Measurements from ENCODE around the gene MNAT1. TPM values are rescaled to one million over a fixed set of nuclear protein-coding genes. Genes with fewer than 3 reads are reported as not detected.

Gene MNAT1
- total RNA-seq, 2 experiments from 2014 or later: 36.2 to 40.3 TPM

DNA sequence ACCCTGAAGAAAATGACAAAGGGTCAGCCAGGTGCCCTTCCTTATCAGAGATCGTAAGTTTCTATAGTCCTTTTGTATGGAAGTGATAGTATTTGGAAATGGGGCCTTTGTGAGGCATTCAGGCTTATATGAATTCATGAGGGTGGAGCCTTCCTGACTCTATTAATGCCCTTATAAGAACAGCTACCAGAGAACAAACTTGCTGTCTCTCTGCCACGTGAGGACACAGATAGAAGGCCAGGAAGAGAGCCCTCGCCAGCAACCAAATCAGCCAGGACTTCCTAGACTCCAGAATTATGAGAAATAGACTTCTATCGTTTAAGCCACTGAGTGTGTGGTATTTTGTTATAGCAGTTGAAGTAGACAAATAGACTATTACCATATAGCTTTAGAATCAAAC, 209.6 kb downstream of the MNAT1 start:
- CTCF ChIA-PET: interaction anchor here (1.0 kb wide), 1 partner anchor 11 kb away, joined by 3 read pairs; no protein-coding TSS in a partner anchor
- ATAC-seq: no peak
- Mint-ChIP-seq H3K27ac (no peak overlapping the region), H3K4me3 (no peak overlapping the region), H3K36me3 (ENCODE audit: low read depth) (peaks cover 10% of the 10 kb centered on the region), H3K9me3 (ENCODE audit: low read depth) (no peaks in the 10 kb centered on the region), H3K27me3 (no peaks in the 10 kb centered on the region), H3K4me1 (peaks cover 14% of the 10 kb centered on the region)
- intact Hi-C loops (cut with DNase I, micrococcal nuclease): no loop called here
- POLR2A ChIA-PET: no interaction called here
- DNase-seq: no peak

DNA sequence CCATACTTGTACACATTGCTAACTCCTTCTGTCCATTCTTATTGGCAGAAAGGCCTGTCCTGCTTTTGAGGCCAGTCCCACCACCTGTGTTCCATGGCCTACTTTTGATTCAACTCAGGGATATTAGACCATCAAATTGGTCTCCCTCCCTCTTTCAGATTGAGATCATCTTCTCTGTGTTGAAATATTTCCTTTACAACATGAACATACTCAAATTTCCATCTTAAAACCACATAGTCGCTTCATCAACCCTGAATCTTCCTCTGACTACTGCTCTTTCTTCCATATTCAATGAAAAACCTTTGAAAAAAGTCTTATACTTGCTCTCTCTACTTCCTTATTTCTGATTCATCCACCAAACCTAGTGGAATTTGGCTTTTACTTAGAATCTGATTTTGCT, 211.4 kb downstream of the MNAT1 start:
- POLR2A ChIA-PET: no interaction called here
- H3K27me3 Mint-ChIP-seq: no peaks in the 10 kb centered on the region
- no peak for DNase-seq
- peak; percentile 63 for ATAC-seq
- H3K4me1 Mint-ChIP-seq: peaks cover 14% of the 10 kb centered on the region
- CTCF ChIA-PET: no interaction called here
- no peaks in the 10 kb centered on the region for H3K9me3 Mint-ChIP-seq (ENCODE audit: low read depth)
- intact Hi-C loops (cut with DNase I, micrococcal nuclease): no loop called here
- H3K36me3 Mint-ChIP-seq (ENCODE audit: low read depth): peaks cover 10% of the 10 kb centered on the region
- no peak overlapping the region for H3K4me3 Mint-ChIP-seq
- H3K27ac Mint-ChIP-seq: peak overlapping the region; percentile 2

DNA sequence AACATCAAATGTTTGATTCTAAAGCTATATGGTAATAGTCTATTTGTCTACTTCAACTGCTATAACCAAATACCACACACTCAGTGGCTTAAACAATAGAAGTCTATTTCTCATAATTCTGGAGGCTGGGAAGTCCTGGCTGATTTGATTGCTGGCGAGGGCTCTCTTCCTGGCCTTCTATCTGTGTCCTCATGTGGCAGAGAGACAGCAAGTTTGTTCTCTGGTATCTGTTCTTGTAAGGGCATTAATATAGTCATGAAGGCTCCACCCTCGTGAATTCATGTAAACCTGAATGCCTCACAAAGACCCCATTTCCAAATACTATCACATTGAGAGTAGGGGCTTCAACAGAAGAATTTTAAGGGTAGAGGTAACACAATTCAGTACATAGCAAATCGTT, 212.2 kb downstream of the MNAT1 start:
- ChIA-PET POLR2A (no interaction called here), CTCF (no interaction called here)
- no peak for ATAC-seq
- H3K9me3 Mint-ChIP-seq (ENCODE audit: low read depth): no peaks in the 10 kb centered on the region
- H3K36me3 Mint-ChIP-seq (ENCODE audit: low read depth): peaks cover 10% of the 10 kb centered on the region
- H3K4me3 Mint-ChIP-seq: no peak overlapping the region
- H3K4me1 Mint-ChIP-seq: peaks cover 14% of the 10 kb centered on the region
- no peaks in the 10 kb centered on the region for H3K27me3 Mint-ChIP-seq
- no peak overlapping the region for H3K27ac Mint-ChIP-seq
- intact Hi-C loops (cut with DNase I, micrococcal nuclease): no loop called here
- DNase-seq: no peak

DNA sequence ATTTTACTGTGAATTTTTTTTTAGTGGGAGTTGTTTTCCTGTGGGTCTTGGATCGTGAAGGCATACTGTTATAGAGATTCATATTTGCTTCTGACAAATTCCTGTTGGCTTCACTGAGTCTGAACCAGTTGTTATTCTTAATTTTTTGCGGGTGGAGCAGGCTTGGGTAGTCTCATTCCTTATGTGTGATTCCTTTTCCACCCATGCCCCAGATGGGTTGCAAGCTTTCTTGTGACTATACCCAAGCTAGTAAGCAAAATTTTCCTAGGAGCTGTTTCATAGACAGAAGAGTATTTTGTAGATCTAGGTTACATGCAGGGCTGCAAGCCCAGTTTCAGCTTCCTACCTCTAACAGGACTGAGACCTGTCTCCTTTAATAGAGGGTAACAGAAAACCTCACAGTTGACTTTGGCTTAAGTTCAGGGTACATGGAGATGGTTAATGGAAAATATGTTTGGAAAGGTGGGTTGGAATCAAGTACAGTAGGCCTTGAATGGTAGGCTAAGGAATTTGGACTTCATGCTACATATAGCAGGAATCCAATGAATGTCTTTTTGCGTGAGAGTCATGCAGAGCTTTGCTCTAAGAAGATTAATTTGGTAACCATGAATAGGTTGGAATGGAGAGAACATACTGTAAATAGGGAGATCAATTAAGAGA, 217.3 kb downstream of the MNAT1 start:
- ATAC-seq (no peak), DNase-seq (no peak)
- no peak overlapping the region for H3K27ac Mint-ChIP-seq
- intact Hi-C loops (cut with DNase I, micrococcal nuclease): no loop called here
- peaks cover 12% of the 10 kb centered on the region for H3K4me1 Mint-ChIP-seq
- no peak overlapping the region for H3K4me3 Mint-ChIP-seq
- POLR2A ChIA-PET: no interaction called here
- H3K9me3 Mint-ChIP-seq (ENCODE audit: low read depth): peaks cover 13% of the 10 kb centered on the region
- H3K27me3 Mint-ChIP-seq: no peaks in the 10 kb centered on the region
- H3K36me3 Mint-ChIP-seq (ENCODE audit: low read depth): peaks cover 23% of the 10 kb centered on the region
- CTCF ChIA-PET: interaction anchor here (0.7 to 0.9 kb wide), 2 partner anchors 10 to 121 kb away, joined by 3 read pairs; no protein-coding TSS in a partner anchor

DNA sequence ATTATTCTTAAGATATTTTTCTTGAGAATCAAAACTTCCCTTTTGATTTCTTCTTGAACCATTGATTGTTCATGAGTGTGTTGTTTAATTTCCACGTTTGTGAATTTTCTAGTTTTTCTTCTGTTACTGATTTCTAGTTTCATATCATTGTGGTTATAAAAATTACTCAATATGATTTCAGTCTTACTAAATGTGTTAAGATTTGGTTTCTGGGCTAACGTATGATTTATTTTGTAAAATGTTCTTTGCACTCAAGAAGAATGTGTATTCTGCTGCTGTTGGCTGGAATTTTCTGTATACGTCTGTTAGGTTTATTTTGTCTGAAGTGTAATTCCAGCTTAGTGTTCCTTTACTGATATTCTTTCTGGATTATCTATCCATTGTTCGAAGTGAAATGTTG, 221.6 kb downstream of the MNAT1 start:
- ChIA-PET CTCF (no interaction called here), POLR2A (no interaction called here)
- Mint-ChIP-seq H3K27ac (no peak overlapping the region), H3K4me1 (peaks cover 16% of the 10 kb centered on the region), H3K27me3 (no peaks in the 10 kb centered on the region), H3K4me3 (no peak overlapping the region), H3K9me3 (ENCODE audit: low read depth) (peaks cover 34% of the 10 kb centered on the region), H3K36me3 (ENCODE audit: low read depth) (peaks cover 50% of the 10 kb centered on the region)
- intact Hi-C loops (cut with DNase I, micrococcal nuclease): no loop called here
- no peak for DNase-seq
- ATAC-seq: no peak

DNA sequence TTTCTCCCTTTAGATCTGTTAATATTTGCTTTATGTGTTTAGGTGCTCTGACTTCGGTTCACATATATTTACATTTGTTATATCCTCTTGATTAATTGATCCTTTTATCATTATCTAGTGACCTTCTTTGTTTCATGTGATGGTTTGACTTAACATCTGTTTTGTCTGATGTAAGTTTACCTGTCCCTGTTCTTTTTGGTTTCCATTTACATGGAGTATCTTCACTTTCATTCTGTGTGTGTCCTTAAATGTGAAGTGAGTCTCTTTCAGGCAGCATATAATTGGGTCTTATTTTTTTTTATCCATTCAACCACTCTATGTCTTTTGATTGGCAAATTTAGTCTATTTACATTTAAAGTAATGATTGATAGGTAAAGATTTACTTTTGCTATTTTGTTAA, 222.1 kb downstream of the MNAT1 start:
- intact Hi-C loops (cut with DNase I, micrococcal nuclease): no loop called here
- no peak overlapping the region for H3K27ac Mint-ChIP-seq
- no peak for DNase-seq
- H3K27me3 Mint-ChIP-seq: no peaks in the 10 kb centered on the region
- no peak overlapping the region for H3K4me3 Mint-ChIP-seq
- peaks cover 16% of the 10 kb centered on the region for H3K4me1 Mint-ChIP-seq
- peak; percentile 44 for ATAC-seq
- ChIA-PET POLR2A (no interaction called here), CTCF (no interaction called here)
- peaks cover 34% of the 10 kb centered on the region for H3K9me3 Mint-ChIP-seq (ENCODE audit: low read depth)
- H3K36me3 Mint-ChIP-seq (ENCODE audit: low read depth): peaks cover 50% of the 10 kb centered on the region

DNA sequence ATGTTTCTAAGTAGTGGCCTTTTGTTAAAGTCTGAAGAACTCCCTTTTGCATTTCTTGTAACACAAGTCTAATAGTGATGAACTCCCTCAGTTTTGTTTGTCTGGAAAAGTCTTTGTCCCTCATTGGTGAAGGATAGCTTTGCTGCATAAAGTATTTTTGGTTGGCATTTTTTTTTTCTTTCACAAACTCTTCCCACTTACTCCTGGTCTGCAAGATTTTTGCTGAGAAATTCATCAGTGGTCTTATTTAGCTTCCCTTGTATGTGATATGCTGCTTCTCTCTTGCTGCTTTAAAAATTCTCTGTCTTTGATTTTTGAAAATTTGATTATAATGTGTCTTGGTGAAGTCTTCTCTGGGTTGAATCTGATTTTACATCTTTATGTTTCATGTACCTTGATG, 223.6 kb downstream of the MNAT1 start:
- Mint-ChIP-seq H3K4me1 (peaks cover 16% of the 10 kb centered on the region), H3K9me3 (ENCODE audit: low read depth) (peaks cover 34% of the 10 kb centered on the region), H3K4me3 (no peak overlapping the region), H3K27me3 (no peaks in the 10 kb centered on the region), H3K27ac (no peak overlapping the region), H3K36me3 (ENCODE audit: low read depth) (peaks cover 50% of the 10 kb centered on the region)
- DNase-seq: no peak
- POLR2A ChIA-PET: no interaction called here
- intact Hi-C loops (cut with DNase I, micrococcal nuclease): no loop called here
- CTCF ChIA-PET: no interaction called here
- ATAC-seq: no peak

DNA sequence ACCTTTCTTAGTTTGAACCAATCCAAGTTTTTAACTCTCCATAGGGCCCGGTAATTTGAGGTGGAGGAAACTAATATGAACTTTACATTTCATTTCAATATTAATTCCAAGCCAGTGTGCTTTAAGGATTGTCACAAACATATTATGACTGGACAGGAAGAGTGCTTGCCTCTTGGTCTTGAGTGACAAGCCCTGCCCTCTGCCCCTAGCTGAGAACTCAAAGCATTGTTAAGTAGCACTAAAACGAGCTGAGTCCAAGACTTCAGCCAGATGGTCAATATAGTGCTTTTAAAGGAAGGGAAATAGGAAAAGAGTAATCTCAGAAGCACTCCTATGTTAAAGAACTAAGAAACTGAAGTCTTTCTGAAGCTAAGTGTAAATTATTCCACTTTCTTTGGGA, 229.2 kb downstream of the MNAT1 start:
- peaks cover 13% of the 10 kb centered on the region for H3K36me3 Mint-ChIP-seq (ENCODE audit: low read depth)
- H3K27ac Mint-ChIP-seq: no peak overlapping the region
- DNase-seq (no peak), ATAC-seq (no peak)
- POLR2A ChIA-PET: no interaction called here
- peaks cover 9% of the 10 kb centered on the region for H3K4me1 Mint-ChIP-seq
- no peaks in the 10 kb centered on the region for H3K27me3 Mint-ChIP-seq
- intact Hi-C loops (cut with DNase I, micrococcal nuclease): no loop called here
- no peak overlapping the region for H3K4me3 Mint-ChIP-seq
- CTCF ChIA-PET: interaction anchor here (0.8 kb wide), 1 partner anchor 57 kb away, joined by 3 read pairs; no protein-coding TSS in a partner anchor
- peaks cover 10% of the 10 kb centered on the region for H3K9me3 Mint-ChIP-seq (ENCODE audit: low read depth)

DNA sequence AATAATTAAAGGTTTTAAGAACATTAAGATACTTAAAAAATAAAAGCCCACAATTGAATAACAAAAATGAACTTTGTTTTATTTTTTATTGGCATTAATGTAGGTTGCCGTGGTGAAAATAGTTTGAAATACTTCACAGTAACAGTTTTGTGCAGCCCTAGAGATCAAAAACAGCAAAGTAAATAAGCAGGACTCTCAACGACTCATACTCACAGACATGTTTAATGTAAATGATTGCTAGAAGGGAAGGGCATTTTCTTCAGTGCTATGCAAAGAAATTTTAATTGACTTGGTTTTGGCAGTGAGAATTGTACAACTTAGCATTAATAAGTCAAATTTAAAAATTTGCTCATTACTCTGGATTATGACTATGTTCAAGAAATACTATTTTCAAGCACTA, 230.3 kb downstream of the MNAT1 start:
- Mint-ChIP-seq H3K9me3 (ENCODE audit: low read depth) (peaks cover 2% of the 10 kb centered on the region), H3K27ac (peak overlapping the region; percentile 10), H3K4me1 (peaks cover 9% of the 10 kb centered on the region), H3K4me3 (no peak overlapping the region), H3K27me3 (no peaks in the 10 kb centered on the region), H3K36me3 (ENCODE audit: low read depth) (peaks cover 4% of the 10 kb centered on the region)
- DNase-seq (no peak), ATAC-seq (peak; percentile 42)
- ChIA-PET CTCF (interaction anchor here (0.7 to 1.2 kb wide), 2 partner anchors 14 to 24 kb away, joined by 3 to 4 read pairs; no protein-coding TSS in a partner anchor), POLR2A (interaction anchor here (0.7 kb wide), 1 partner anchor 109 kb away, joined by 4 read pairs; no protein-coding TSS in a partner anchor)
- intact Hi-C loops (cut with DNase I, micrococcal nuclease): loop anchor here in 1 of 2 experiments (1.0 to 5.0 kb wide), 3 partner anchors 16 to 213 kb away; partner anchors contain the start of genes SLC38A6 and TRMT5

DNA sequence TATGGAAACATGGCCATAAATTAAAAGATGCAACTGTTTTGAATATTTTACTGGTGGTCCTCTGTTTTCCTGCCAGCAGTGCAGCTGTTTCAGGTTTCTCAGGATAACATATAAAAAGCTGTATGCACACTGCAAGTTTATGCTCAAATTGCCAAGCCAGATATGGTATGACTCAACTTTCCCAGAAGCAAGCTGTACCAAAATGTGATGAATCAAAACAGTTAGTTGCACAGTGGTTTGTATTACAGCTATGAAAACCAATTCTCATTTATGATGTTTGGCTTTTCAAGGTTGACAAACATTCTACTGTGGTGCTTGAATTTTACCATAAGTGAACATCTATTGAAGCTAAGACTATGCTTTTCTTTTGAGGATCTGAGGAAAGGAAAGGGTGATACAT, 230.8 kb downstream of the MNAT1 start:
- H3K36me3 Mint-ChIP-seq (ENCODE audit: low read depth): peaks cover 3% of the 10 kb centered on the region
- H3K27me3 Mint-ChIP-seq: no peaks in the 10 kb centered on the region
- intact Hi-C loops (cut with DNase I, micrococcal nuclease): loop anchor here in 1 of 2 experiments (1.0 to 5.0 kb wide), 3 partner anchors 16 to 213 kb away; partner anchors contain the start of genes SLC38A6 and TRMT5
- peak overlapping the region; percentile 26 for H3K27ac Mint-ChIP-seq
- H3K4me3 Mint-ChIP-seq: no peak overlapping the region
- CTCF ChIA-PET: interaction anchor here (0.7 to 1.2 kb wide), 2 partner anchors 13 to 25 kb away, joined by 3 to 4 read pairs; no protein-coding TSS in a partner anchor
- POLR2A ChIA-PET: interaction anchor here (0.7 kb wide), 1 partner anchor 110 kb away, joined by 4 read pairs; no protein-coding TSS in a partner anchor
- no peaks in the 10 kb centered on the region for H3K9me3 Mint-ChIP-seq (ENCODE audit: low read depth)
- DNase-seq (peak; percentile 12), ATAC-seq (peak; percentile 92)
- peaks cover 9% of the 10 kb centered on the region for H3K4me1 Mint-ChIP-seq

DNA sequence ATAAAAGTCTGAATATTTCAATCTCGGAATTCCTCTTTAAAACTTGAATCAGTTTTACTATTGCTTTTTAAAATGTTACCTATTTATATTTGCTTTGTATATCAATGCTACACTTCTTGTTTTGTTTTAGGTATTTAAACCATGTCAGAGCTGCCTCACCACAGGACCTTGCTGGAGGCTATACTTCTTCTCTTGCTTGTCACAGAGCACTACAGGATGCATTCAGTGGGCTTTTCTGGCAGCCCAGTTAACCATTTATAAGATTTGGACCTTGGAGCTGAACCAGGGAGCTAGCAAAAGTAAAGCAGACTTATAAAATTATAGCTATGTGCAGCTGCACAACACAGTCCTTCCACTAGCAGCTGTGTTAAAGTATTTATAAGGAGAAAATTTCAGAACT, 233.5 kb downstream of the MNAT1 start:
- intact Hi-C loops (cut with DNase I, micrococcal nuclease): loop anchor here in 1 of 2 experiments (5.0 kb wide), 2 partner anchors 101 to 216 kb away; no protein-coding TSS in a partner anchor
- no peaks in the 10 kb centered on the region for H3K27me3 Mint-ChIP-seq
- ChIA-PET POLR2A (interaction anchor here (0.5 kb wide), 1 partner anchor 618 kb away, joined by 3 read pairs; no protein-coding TSS in a partner anchor), CTCF (interaction anchor here (1.3 kb wide), 1 partner anchor 9 kb away, joined by 3 read pairs; no protein-coding TSS in a partner anchor)
- no peak for DNase-seq
- H3K27ac Mint-ChIP-seq: no peak overlapping the region
- H3K4me3 Mint-ChIP-seq: no peak overlapping the region
- H3K36me3 Mint-ChIP-seq (ENCODE audit: low read depth): peaks cover 6% of the 10 kb centered on the region
- no peak for ATAC-seq
- H3K4me1 Mint-ChIP-seq: peaks cover 11% of the 10 kb centered on the region
- no peaks in the 10 kb centered on the region for H3K9me3 Mint-ChIP-seq (ENCODE audit: low read depth)

DNA sequence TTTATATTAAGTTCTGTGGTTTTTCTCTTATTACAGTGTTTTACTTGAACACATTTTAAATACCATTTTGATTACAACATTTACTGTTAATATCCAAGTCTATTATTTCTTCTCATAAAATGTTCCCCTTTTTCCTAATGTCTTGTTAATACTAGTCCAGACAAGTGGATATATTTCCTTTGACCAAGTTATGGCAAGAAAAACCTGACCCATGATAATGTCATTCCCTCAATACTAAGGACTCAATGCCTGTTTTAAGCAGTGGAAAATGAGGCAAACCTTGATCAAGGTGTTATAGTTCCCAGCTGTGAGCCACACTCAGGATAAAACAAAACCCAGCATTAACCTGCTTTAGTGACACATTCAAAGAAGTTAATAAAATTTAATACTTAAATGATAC, 234.1 kb downstream of the MNAT1 start:
- Mint-ChIP-seq H3K36me3 (ENCODE audit: low read depth) (peaks cover 10% of the 10 kb centered on the region), H3K27ac (no peak overlapping the region), H3K9me3 (ENCODE audit: low read depth) (no peaks in the 10 kb centered on the region), H3K4me3 (no peak overlapping the region), H3K27me3 (no peaks in the 10 kb centered on the region), H3K4me1 (peaks cover 11% of the 10 kb centered on the region)
- intact Hi-C loops (cut with DNase I, micrococcal nuclease): loop anchor here in 1 of 2 experiments (5.0 kb wide), 2 partner anchors 101 to 216 kb away; no protein-coding TSS in a partner anchor
- ATAC-seq: no peak
- ChIA-PET CTCF (interaction anchor here (1.3 kb wide), 1 partner anchor 9 kb away, joined by 3 read pairs; no protein-coding TSS in a partner anchor), POLR2A (interaction anchor here (0.5 kb wide), 1 partner anchor 619 kb away, joined by 3 read pairs; no protein-coding TSS in a partner anchor)
- DNase-seq: no peak

Data from activated CD4-positive, alpha-beta T cell treated with anti-CD3 and anti-CD28 coated beads for 36 hours (primary cell).